ENCODE results near the gene APOA1. TPM values are rescaled to one million over a fixed set of nuclear protein-coding genes. Genes with fewer than 3 reads are reported as not detected.
A peak's percentile ranks its signal among the peaks of the same experiment; 100 is the strongest.

APOA1 gene
- total RNA-seq, 1 donor from 2014 or later: not detected

- Mint-ChIP-seq H3K9me3 (no peaks in the 10 kb centered on the region), H3K4me1 (ENCODE audit: low read depth) (peaks cover 11% of the 10 kb centered on the region), H3K36me3 (ENCODE audit: low read depth) (no peaks in the 10 kb centered on the region), H3K27ac (no peak overlapping the region), H3K4me3 (no peak overlapping the region), H3K27me3 (ENCODE audit: insufficient read depth) (peaks cover 3% of the 10 kb centered on the region)
- intact Hi-C loops (cut with micrococcal nuclease): no loop called here
- DNase-seq (ENCODE audit: low spot score): no peak
Measured at GRCh38 chr11:116793772-116794097, 43.7 kb downstream of the APOA1 start.

GRCh38 chr11:116792869-116793771, 44.3 kb downstream of the APOA1 start:
- H3K9me3 Mint-ChIP-seq: no peaks in the 10 kb centered on the region
- H3K27ac Mint-ChIP-seq: no peak overlapping the region

GRCh38 chr11:116792144-116792868, 45.1 kb downstream of the APOA1 start:
- intact Hi-C loops (cut with micrococcal nuclease): no loop called here
- Mint-ChIP-seq H3K9me3 (no peaks in the 10 kb centered on the region), H3K27ac (no peak overlapping the region), H3K36me3 (ENCODE audit: low read depth) (no peaks in the 10 kb centered on the region), H3K4me1 (ENCODE audit: low read depth) (peaks cover 18% of the 10 kb centered on the region), H3K4me3 (no peak overlapping the region), H3K27me3 (ENCODE audit: insufficient read depth) (no peaks in the 10 kb centered on the region)
- no peak for DNase-seq (ENCODE audit: low spot score)

More at GRCh38 chr11:116792869-116793771, 44.3 kb downstream of the APOA1 start:
- intact Hi-C loops (cut with micrococcal nuclease): no loop called here
- Mint-ChIP-seq H3K27me3 (ENCODE audit: insufficient read depth) (no peaks in the 10 kb centered on the region), H3K36me3 (ENCODE audit: low read depth) (no peaks in the 10 kb centered on the region), H3K4me3 (no peak overlapping the region), H3K4me1 (ENCODE audit: low read depth) (peaks cover 17% of the 10 kb centered on the region)
- no peak for DNase-seq (ENCODE audit: low spot score)

- no peak for DNase-seq (ENCODE audit: low spot score)
- peaks cover 4% of the 10 kb centered on the region for H3K36me3 Mint-ChIP-seq (ENCODE audit: low read depth)
- no peak within 1 kb of the TSS for H3K27ac Mint-ChIP-seq
- intact Hi-C loops (cut with micrococcal nuclease): loop anchor here (1.0 kb wide), 4 partner anchors 45 to 435 kb away; no protein-coding TSS in a partner anchor
- H3K9me3 Mint-ChIP-seq: no peaks in the 10 kb centered on the region
- H3K27me3 Mint-ChIP-seq (ENCODE audit: insufficient read depth): no peaks in the 10 kb centered on the region
- H3K4me1 Mint-ChIP-seq (ENCODE audit: low read depth): peaks cover 24% of the 10 kb centered on the region
- H3K4me3 Mint-ChIP-seq: peak within 1 kb of the TSS; percentile 46
Measured at GRCh38 chr11:116791813-116792143, 45.6 kb downstream of the APOA1 start, which contains the start of gene APOA5. Gene APOA5 (minus strand): TSS chr11:116791879. CDS start chr11:116791860, 19 bp downstream.

- H3K27me3 Mint-ChIP-seq (ENCODE audit: insufficient read depth): no peaks in the 10 kb centered on the region
Measured at GRCh38 chr11:116791002-116791812, 46.2 kb downstream of the APOA1 start.

GRCh38 chr11:116790167-116791001, 47.0 kb downstream of the APOA1 start:
- Mint-ChIP-seq H3K4me3 (peak overlapping the region; percentile 46), H3K4me1 (ENCODE audit: low read depth) (peaks cover 38% of the 10 kb centered on the region), H3K9me3 (no peaks in the 10 kb centered on the region), H3K36me3 (ENCODE audit: low read depth) (peaks cover 18% of the 10 kb centered on the region), H3K27me3 (ENCODE audit: insufficient read depth) (no peaks in the 10 kb centered on the region), H3K27ac (no peak overlapping the region)
- no peak for DNase-seq (ENCODE audit: low spot score)
- intact Hi-C loops (cut with micrococcal nuclease): loop anchor here (1.0 kb wide), 4 partner anchors 46 to 436 kb away; no protein-coding TSS in a partner anchor

More at GRCh38 chr11:116791002-116791812, 46.2 kb downstream of the APOA1 start:
- intact Hi-C loops (cut with micrococcal nuclease): loop anchor here (1.0 kb wide), 4 partner anchors 45 to 435 kb away; no protein-coding TSS in a partner anchor
- no peaks in the 10 kb centered on the region for H3K9me3 Mint-ChIP-seq
- peaks cover 29% of the 10 kb centered on the region for H3K4me1 Mint-ChIP-seq (ENCODE audit: low read depth)
- no peak overlapping the region for H3K27ac Mint-ChIP-seq
- peak; percentile 62 for DNase-seq (ENCODE audit: low spot score)
- H3K36me3 Mint-ChIP-seq (ENCODE audit: low read depth): peaks cover 10% of the 10 kb centered on the region
- H3K4me3 Mint-ChIP-seq: peak overlapping the region; percentile 46

GRCh38 chr11:116788975-116789374, 48.4 kb downstream of the APOA1 start:
- Mint-ChIP-seq H3K27ac (no peak overlapping the region), H3K4me3 (peak overlapping the region; percentile 90), H3K4me1 (ENCODE audit: low read depth) (peaks cover 44% of the 10 kb centered on the region), H3K36me3 (ENCODE audit: low read depth) (peaks cover 32% of the 10 kb centered on the region), H3K9me3 (no peaks in the 10 kb centered on the region), H3K27me3 (ENCODE audit: insufficient read depth) (no peaks in the 10 kb centered on the region)
- DNase-seq (ENCODE audit: low spot score): no peak
- intact Hi-C loops (cut with micrococcal nuclease): loop anchor here (1.0 to 5.0 kb wide), 6 partner anchors 16 to 538 kb away; partner anchors contain the start of genes CEP164 and PAFAH1B2

GRCh38 chr11:116788534-116788933, 48.9 kb downstream of the APOA1 start:
- Mint-ChIP-seq H3K27ac (peak overlapping the region; percentile 88), H3K4me1 (ENCODE audit: low read depth) (peaks cover 44% of the 10 kb centered on the region), H3K27me3 (ENCODE audit: insufficient read depth) (no peaks in the 10 kb centered on the region), H3K9me3 (no peaks in the 10 kb centered on the region), H3K36me3 (ENCODE audit: low read depth) (peaks cover 33% of the 10 kb centered on the region), H3K4me3 (peak overlapping the region; percentile 90)
- no peak for DNase-seq (ENCODE audit: low spot score)
- intact Hi-C loops (cut with micrococcal nuclease): loop anchor here (1.0 to 5.0 kb wide), 6 partner anchors 15 to 539 kb away; partner anchors contain the start of genes CEP164 and PAFAH1B2

GRCh38 chr11:116787786-116788486, 49.5 kb downstream of the APOA1 start, which contains the start of gene ZPR1:
Gene ZPR1 (minus strand): TSS chr11:116788023. CDS start chr11:116787990, 33 bp downstream.
- Mint-ChIP-seq H3K27ac (peak within 1 kb of the TSS; percentile 88), H3K4me1 (ENCODE audit: low read depth) (peaks cover 50% of the 10 kb centered on the region), H3K4me3 (peak within 1 kb of the TSS; percentile 90), H3K36me3 (ENCODE audit: low read depth) (peaks cover 38% of the 10 kb centered on the region), H3K27me3 (ENCODE audit: insufficient read depth) (no peaks in the 10 kb centered on the region), H3K9me3 (no peaks in the 10 kb centered on the region)
- DNase-seq (ENCODE audit: low spot score): peak; percentile 84
- intact Hi-C loops (cut with micrococcal nuclease): loop anchor here (1.0 to 5.0 kb wide), 6 partner anchors 15 to 539 kb away; partner anchors contain the start of genes CEP164 and PAFAH1B2

- H3K27me3 Mint-ChIP-seq (ENCODE audit: insufficient read depth): no peaks in the 10 kb centered on the region
- no peak for DNase-seq (ENCODE audit: low spot score)
- intact Hi-C loops (cut with micrococcal nuclease): loop anchor here (5.0 kb wide), 2 partner anchors 240 to 540 kb away; partner anchors contain the start of gene CEP164
- no peaks in the 10 kb centered on the region for H3K9me3 Mint-ChIP-seq
- peak overlapping the region; percentile 70 for H3K27ac Mint-ChIP-seq
- peaks cover 43% of the 10 kb centered on the region for H3K36me3 Mint-ChIP-seq (ENCODE audit: low read depth)
- H3K4me1 Mint-ChIP-seq (ENCODE audit: low read depth): peaks cover 56% of the 10 kb centered on the region
- peak overlapping the region; percentile 90 for H3K4me3 Mint-ChIP-seq
Measured at GRCh38 chr11:116787436-116787785, 50.0 kb downstream of the APOA1 start.

GRCh38 chr11:116786966-116787365, 50.5 kb downstream of the APOA1 start:
- peak overlapping the region; percentile 70 for H3K27ac Mint-ChIP-seq
- intact Hi-C loops (cut with micrococcal nuclease): loop anchor here (5.0 kb wide), 2 partner anchors 240 to 540 kb away; partner anchors contain the start of gene CEP164
- DNase-seq (ENCODE audit: low spot score): no peak
- H3K4me1 Mint-ChIP-seq (ENCODE audit: low read depth): peaks cover 60% of the 10 kb centered on the region
- H3K9me3 Mint-ChIP-seq: no peaks in the 10 kb centered on the region
- H3K36me3 Mint-ChIP-seq (ENCODE audit: low read depth): peaks cover 47% of the 10 kb centered on the region
- no peaks in the 10 kb centered on the region for H3K27me3 Mint-ChIP-seq (ENCODE audit: insufficient read depth)
- peak overlapping the region; percentile 90 for H3K4me3 Mint-ChIP-seq
